ENCODE measurements around the gene CBLN2.

The CBLN2 gene

DNA sequence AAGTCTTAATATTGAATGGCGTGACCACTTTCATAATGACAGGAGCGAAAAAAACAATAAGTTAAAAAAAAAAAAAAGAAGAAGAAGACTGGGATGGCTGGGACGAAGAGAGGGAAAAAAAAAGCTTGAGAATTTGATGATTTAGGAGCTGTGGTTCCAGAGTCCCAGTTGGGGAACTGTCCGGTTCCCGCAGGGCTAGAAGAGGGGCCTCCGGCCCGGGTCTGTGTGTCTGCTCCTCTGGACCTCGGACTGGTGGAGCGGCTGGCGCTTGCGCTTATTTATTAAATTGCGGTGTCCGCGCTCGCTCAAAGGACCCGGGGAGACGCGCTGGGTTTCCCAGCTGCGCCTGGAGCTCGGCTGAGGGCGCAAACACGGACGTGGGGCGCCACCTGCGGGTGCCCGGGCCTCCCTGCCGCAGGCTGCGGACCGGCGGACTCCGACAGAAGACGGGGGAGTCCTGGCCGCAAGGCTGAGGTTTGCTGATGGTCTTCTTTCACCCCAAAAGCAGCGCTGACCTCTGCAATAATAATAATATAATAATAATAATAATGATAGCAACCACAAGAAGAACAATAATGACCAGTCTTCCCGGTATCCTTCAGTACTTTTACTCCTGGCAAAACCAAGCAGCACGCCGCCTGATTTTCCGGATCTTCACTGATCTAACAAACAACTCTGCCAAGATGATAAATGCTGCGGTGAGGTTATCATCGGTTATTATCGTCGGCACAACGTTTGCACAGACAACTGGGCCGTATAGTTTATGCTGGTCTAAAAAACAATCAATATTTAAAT lies at the start of gene CBLN2:
Gene CBLN2, minus strand, starts transcription at position 251 of the 795 bp plus-strand sequence. CDS start 2,182 bp downstream, outside the sequence.
- no peak for DNase-seq (ENCODE audit: low read depth)

- no peak for DNase-seq (ENCODE audit: low read depth)
These were observed 44.2 kb upstream of the CBLN2 start for GRCh38 chr18:72588360-72588759.

DNA sequence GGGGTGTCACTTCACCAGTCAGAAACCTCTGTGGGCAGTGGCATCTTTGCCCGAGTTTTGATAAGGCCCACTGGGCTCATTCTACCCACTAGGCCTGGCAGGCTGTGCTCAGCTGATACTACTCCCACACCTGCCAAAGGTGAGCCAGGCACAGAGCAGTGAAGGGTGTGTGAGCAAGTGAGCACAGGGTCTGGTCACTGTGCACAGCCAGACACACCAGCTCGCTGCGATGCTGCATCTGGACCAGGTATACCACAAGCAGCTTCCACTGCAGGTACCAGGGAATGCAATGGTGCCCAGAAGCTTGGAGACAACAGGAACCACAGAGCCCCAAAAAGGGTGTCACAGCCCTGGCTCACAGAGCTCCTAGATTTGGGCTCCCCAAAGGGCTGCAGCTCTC lies 40.6 kb upstream of the CBLN2 start:
- no peak for DNase-seq (ENCODE audit: low read depth)

- DNase-seq (ENCODE audit: low read depth), result no peak
These were observed 37.8 kb upstream of the CBLN2 start for GRCh38 chr18:72581976-72582375.

GRCh38 chr18:72572896-72573295 lies 28.8 kb upstream of the CBLN2 start:
- no peak for DNase-seq (ENCODE audit: low read depth)

DNA sequence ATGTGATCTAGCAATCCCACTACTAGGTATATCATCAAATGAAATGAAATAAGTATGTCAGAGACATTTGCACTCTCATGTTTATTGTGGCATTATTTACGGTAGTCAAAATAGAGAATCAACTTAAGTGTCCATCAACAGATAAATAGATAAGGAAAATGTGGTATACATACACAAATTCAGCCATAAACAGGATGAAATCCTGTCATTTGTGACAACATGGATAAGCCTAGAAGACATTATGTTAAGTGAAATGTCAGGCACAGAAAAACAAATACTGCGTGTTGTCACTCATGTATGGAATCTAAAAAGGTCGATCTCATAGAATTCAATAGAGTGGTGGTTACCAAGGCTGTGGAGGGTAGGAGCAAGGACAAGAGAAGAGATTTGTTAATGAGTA lies 22.1 kb upstream of the CBLN2 start:
- DNase-seq (ENCODE audit: low read depth), result no peak

- no peak for DNase-seq (ENCODE audit: low read depth)
These were observed 11.8 kb upstream of the CBLN2 start for GRCh38 chr18:72555968-72556367.

DNA sequence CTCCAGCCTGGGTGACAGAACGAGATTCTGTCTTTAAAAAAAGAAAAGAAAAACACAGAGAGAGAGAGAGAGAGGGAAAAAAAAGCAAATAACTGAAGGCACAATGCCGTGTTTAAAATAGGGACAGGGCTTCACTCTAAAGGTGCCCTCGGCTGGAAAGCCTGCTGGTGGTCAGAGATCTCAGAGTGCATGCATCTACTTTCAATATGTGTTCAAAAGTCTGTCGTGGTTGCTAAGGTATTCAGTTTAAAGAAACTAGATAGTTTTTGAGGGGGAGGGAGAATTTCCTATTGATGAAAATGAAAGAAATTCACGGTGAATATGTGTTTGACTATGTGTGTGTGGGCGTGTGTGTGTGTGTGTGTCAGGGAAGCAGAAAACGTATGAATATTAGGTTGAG lies 11.0 kb upstream of the CBLN2 start:
- no peak for DNase-seq (ENCODE audit: low read depth)

- DNase-seq (ENCODE audit: low read depth), result no peak
These were observed 636 bp downstream of the CBLN2 start for GRCh38 chr18:72543357-72544055.

GRCh38 chr18:72542984-72543356 lies 1.2 kb downstream of the CBLN2 start:
- no peak for DNase-seq (ENCODE audit: low read depth)

DNA sequence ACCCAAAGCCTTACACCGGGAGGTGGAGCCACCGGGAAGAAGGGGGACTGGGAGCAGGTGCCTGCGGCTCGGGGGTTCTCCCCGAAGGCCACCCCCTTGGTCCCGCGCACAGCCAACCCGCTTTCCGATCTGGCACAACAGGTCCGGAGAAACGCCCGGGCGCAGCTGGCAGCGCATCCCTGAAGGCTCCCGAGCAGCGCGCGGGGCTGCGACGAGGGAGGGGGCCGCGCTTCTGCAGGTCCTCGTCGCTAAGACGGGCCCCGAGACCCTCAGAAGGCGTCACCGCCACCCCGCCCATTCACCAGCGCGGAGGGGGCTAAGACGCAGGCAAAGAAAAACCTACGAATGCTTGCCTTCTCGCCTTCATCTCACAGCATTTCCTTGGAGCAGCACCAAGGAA lies 1.8 kb downstream of the CBLN2 start:
- DNase-seq (ENCODE audit: low read depth), result no peak

GRCh38 chr18:72541871-72542332 lies 2.2 kb downstream of the CBLN2 start:
- no peak for DNase-seq (ENCODE audit: low read depth)

GRCh38 chr18:72539901-72540300 lies 4.2 kb downstream of the CBLN2 start:
- no peak for DNase-seq (ENCODE audit: low read depth)

DNA sequence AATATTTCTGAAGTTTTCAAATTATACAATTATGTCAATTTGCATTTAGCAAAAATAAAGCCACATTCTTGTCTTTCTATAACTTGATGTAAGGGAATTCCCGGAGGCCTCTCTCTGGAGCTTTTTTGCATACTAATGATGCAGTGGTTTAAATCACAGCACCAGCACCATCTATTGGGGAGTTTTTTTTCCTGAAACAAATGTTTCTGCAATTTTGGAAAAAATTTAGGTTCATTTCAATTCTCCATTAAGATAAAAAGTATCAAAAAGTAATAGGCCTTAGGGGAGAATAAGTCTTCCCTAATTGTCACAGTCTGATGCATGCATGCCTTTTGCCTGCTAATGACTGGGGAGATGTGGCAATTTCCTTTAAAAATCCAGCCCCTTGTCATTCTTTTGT lies 13.5 kb downstream of the CBLN2 start:
- DNase-seq (ENCODE audit: low read depth), result no peak

DNA sequence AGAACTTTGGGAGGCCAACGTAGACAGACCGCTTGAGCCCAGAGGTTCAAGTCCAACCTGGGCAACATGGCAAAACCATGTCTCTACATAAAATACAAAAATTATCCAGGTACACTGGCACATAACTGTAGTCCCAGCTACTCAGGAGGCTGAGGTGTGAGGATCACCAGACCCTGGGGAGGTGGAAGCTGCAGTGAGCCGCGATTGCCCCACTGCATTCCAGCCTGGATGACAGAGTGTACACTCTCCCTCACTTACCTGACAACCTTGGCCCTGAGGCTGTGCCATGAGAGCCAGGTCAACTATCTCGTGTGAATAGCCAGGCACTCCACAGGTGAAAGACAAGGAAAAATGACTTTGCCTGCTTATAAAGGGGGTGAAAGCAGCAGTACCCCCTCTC lies 39.3 kb downstream of the CBLN2 start:
- DNase-seq (ENCODE audit: low read depth), result no peak

DNA sequence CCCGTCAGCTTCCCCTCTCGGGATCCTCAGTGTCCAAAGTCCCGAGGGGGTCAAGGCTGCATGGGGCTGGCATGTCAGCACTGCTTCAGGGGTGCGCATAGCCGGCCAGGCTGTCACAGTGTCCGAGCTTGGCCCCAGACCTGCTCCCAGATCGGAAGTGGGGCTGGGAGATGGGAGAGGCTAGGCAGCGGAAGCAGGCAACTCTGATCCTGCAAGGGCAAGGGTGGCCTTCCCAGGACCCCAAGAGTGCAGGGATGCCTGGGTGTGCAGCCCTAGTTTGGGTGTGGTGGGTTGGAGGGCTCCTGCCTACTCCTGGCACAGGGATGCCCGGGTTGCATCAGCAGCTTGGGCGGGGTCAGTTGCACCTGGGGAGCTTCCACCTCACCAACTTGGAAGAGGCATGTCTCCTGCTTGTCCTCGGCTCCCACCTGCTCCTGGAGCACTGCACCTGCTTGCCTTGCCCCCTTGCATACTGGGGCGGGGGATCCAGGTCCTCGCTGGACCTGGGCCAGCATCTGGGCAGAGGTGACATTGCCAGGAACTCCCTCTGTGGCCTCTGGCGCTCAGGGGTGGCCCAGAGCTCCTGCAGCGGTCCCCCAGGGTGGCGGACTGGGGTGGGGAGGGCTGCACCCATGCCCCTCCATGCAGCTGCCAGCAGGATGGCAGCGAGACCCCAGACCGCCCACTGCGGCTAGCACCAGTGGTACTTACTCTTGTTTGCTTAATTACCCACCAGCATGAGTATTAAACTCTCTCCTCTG lies 41.3 kb downstream of the CBLN2 start:
- no peak for DNase-seq (ENCODE audit: low read depth)

DNA sequence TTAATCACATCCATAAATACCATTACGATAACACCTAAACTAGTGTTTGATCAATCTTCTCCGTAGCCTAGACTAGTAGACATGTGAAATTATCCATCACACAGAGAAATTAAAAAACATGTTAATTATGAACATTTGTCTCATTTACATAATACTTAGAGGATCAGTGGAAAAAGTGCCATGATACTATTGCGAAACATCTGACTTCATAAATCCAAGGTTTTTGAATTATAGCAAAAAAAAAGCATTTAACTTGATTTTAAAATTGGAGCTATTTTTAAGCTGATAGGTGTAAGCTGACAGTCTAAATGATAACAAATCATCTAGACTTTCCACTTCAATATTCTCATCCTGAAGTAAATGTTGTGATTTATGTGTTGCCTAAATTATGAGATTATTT lies 51.6 kb downstream of the CBLN2 start:
- no peak for DNase-seq (ENCODE audit: low read depth)
